GM12878 (cell line): ENCODE results near the gene ROBO1. TPM values are rescaled to one million over a fixed set of nuclear protein-coding genes. Genes with fewer than 3 reads are reported as not detected.

Experiments used
- ATAC-seq: fragments of 200-7000 bp; cut with Tn5 transposase; 3 replicates; pipeline ENCODE4 v1.9.1; 2020; ENCODE audit warnings: mild to moderate bottlenecking, moderate library complexity
- BruUV-seq: library from RNA; stranded (reverse); fragments of 400-500 nt; replicated peaks from 2 replicates; lab custom pipeline; 2021; lab: Mats Ljungman, UMichigan
- CTCF ChIA-PET: fragments of 300-600 bp; sonication (Branson Sonifier 250); formaldehyde crosslinking; extraction: SDS; loops from one replicate; lab custom pipeline; 2021; ENCODE audit warnings: inconsistent platforms; lab: Yijun Ruan, JAX
- POLR2A ChIA-PET: fragments of 350-600 bp; formaldehyde crosslinking; extraction: SDS; loops from one replicate; lab custom pipeline; 2021; ENCODE audit warnings: inconsistent platforms; lab: Charles Lee
- RAD21 ChIA-PET: fragments of 300-600 bp; sonication (Branson Sonifier 250); formaldehyde crosslinking; loops from one replicate; lab custom pipeline; 2023; ENCODE audit warnings: antibody characterized with exemption; ENCODE audit not compliant: unreplicated experiment; lab: Charles Lee
- SMC1A ChIA-PET: fragments of 300-600 bp; sonication (Branson Sonifier 250); formaldehyde crosslinking; loops from one replicate; lab custom pipeline; 2023; ENCODE audit not compliant: unreplicated experiment, uncharacterized antibody; lab: Charles Lee
- DNase-seq: peaks from one replicate; pipeline ENCODE4 v3.0.0-alpha.2; 2011; ENCODE audit warnings: low read depth, low spot score
- FAIRE-seq: peaks from 3 replicates; lab custom pipeline; 2011; peaks lifted over from hg19 to GRCh38; lab: Jason Lieb, UNC
- H2AFZ ChIP-seq: 2 replicates; pipeline ENCODE4 v1.6.0; 2011; ENCODE audit warnings: low read depth, low read length, control low read depth; ENCODE audit not compliant: control insufficient read depth
- H3K27ac ChIP-seq: 2 replicates; pipeline ENCODE4 v1.5.1; 2011; ENCODE audit warnings: control low read depth; ENCODE audit not compliant: control insufficient read depth, insufficient read depth
- H3K27me3 ChIP-seq, 2 experiments: replicated peaks in 1 of 2; 2 replicates each; pipeline versions ENCODE4 v1.6.0 to v1.6.1; 2011; ENCODE audit warnings: low read length in 1 of 2; ENCODE audit not compliant: control insufficient read depth in 2 of 2, insufficient read depth in 2 of 2
- H3K36me3 ChIP-seq, 2 experiments: 2 replicates each; pipeline ENCODE4 v1.5.1; 2011; ENCODE audit warnings: low read length in 1 of 2; ENCODE audit not compliant: control insufficient read depth in 2 of 2, insufficient read depth in 2 of 2
- H3K4me1 ChIP-seq: 2 replicates; pipeline ENCODE4 v1.6.1; 2011; ENCODE audit warnings: mild to moderate bottlenecking, low read length, moderate library complexity, mixed read lengths; ENCODE audit not compliant: control insufficient read depth, insufficient read depth
- H3K4me2 ChIP-seq: 2 replicates; pipeline ENCODE4 v1.6.0; 2011; ENCODE audit warnings: control low read depth; ENCODE audit not compliant: control insufficient read depth, insufficient read depth
- H3K4me3 ChIP-seq: fragments of 200-600 bp; sonication (generic); 2 replicates; pipeline ENCODE4 v1.5.1; 2016
- H3K79me2 ChIP-seq: 2 replicates; pipeline ENCODE4 v1.6.0; 2011; ENCODE audit warnings: low read length; ENCODE audit not compliant: control insufficient read depth, insufficient read depth
- H3K9ac ChIP-seq: 2 replicates; pipeline ENCODE4 v1.8.0; 2011; ENCODE audit warnings: low read length, control low read depth, mixed read lengths; ENCODE audit not compliant: control insufficient read depth, insufficient read depth
- H3K9me3 ChIP-seq: replicated peaks from 3 replicates; pipeline ENCODE4 v1.5.1; 2011; ENCODE audit warnings: mild to moderate bottlenecking, low read length; ENCODE audit not compliant: control insufficient read depth, insufficient read depth
- H4K20me1 ChIP-seq: 2 replicates; pipeline ENCODE4 v1.6.0; 2011; ENCODE audit not compliant: control insufficient read depth, insufficient read depth
- FOS ChIP-seq: IDR thresholded peaks from 3 replicates; pipeline ENCODE4 v1.6.1; 2011; ENCODE audit warnings: borderline replicate concordance; ENCODE audit not compliant: insufficient read length; ENCODE audit errors: extremely low read depth
- GATAD2B ChIP-seq: fragments of 450-650 bp; conservative IDR thresholded peaks from 2 replicates; pipeline ENCODE4 v1.6.1; 2017; ENCODE audit warnings: low read depth, mild to moderate bottlenecking, moderate library complexity
- KDM1A ChIP-seq: fragments of 200-600 bp; sonication (generic); IDR thresholded peaks from 2 replicates; pipeline ENCODE4 v1.6.1; 2016; ENCODE audit warnings: borderline replicate concordance
- RB1 ChIP-seq: fragments of 450-650 bp; formaldehyde crosslinking; IDR thresholded peaks from 2 replicates; pipeline ENCODE4 v1.6.1; 2017; ENCODE audit warnings: mild to moderate bottlenecking, borderline replicate concordance
- RELA ChIP-seq: fragments of 450-650 bp; IDR thresholded peaks from 2 replicates; pipeline ENCODE4 v1.8.0; 2014; ENCODE audit warnings: borderline replicate concordance; ENCODE audit not compliant: partially characterized antibody
- SMAD1 ChIP-seq: fragments of 450-650 bp; IDR thresholded peaks from 2 replicates; pipeline ENCODE4 v1.6.1; 2018; ENCODE audit warnings: mild to moderate bottlenecking, low read depth; ENCODE audit not compliant: partially characterized antibody
- TARDBP ChIP-seq: IDR thresholded peaks from 2 replicates; pipeline ENCODE4 v1.6.1; 2016; ENCODE audit warnings: borderline replicate concordance
- TCF3 ChIP-seq: IDR thresholded peaks from 2 replicates; pipeline ENCODE4 v1.6.1; 2012; ENCODE audit warnings: low read depth, mild to moderate bottlenecking, low read length, borderline replicate concordance; ENCODE audit not compliant: insufficient read depth
- ZBTB11 ChIP-seq: fragments of 450-650 bp; formaldehyde crosslinking; IDR thresholded peaks from 2 replicates; pipeline ENCODE4 v1.5.0; 2022; ENCODE audit warnings: mild to moderate bottlenecking, missing genetic modification characterization
- ZNF217 ChIP-seq: fragments of 450-650 bp; IDR thresholded peaks from 2 replicates; pipeline ENCODE4 v1.6.1; 2017; ENCODE audit warnings: antibody characterized with exemption, mild to moderate bottlenecking
- ZNF384 ChIP-seq: IDR thresholded peaks from 2 replicates; pipeline ENCODE4 v1.6.1; 2012; ENCODE audit warnings: low read depth, mild to moderate bottlenecking, low read length, improper control_type of control experiment, borderline replicate concordance
- WGBS: methylation state at CpG from one replicate; pipeline ENCODE4 v1.1.6; 2016; ENCODE audit warnings: low lambda C conversion rate; ENCODE audit not compliant: insufficient replicate concordance, insufficient coverage; ENCODE audit errors: missing lambda C conversion rate; 5-methylcytosine and 5-hydroxymethylcytosine counted together
- in situ Hi-C: fragments of 300-500 bp; cut with MboI; formaldehyde crosslinking; loops from 9 replicates; pipeline ENCODE4 v1.14.3; 2018; ENCODE audit warnings: mixed read lengths
- intact Hi-C: fragments of 100-400 bp; cut with micrococcal nuclease; formaldehyde crosslinking; loops from one replicate; pipeline ENCODE4 v1.14.2; 2022; ENCODE audit not compliant: unreplicated experiment
- polyA plus RNA-seq, 11 experiments: library from polyadenylated mRNA; depleted of rRNA in 4 of 11; unstranded in 6 of 11; stranded (reverse) in 5 of 11; fragments of >200 nt; fragmentation: Nextera tagmentation in 4 of 11; fragmentation: Illumina TruSeq in 1 of 11; extraction: Ambion mirVana in 4 of 11; extraction: Trizol in 1 of 11; gene quantifications; 1 replicate in 1 of 11; 2 replicates in 10 of 11; pipeline versions ENCODE4 v1.2.1 to v1.2.3, GENCODE V29; 2011 to 2016; ENCODE audit warnings: inconsistent platforms in 2 of 11, missing spikeins in 2 of 11, low read depth in 1 of 11
- total RNA-seq, 4 experiments: library from RNA; depleted of rRNA in 3 of 4; stranded (reverse); fragments of >200 nt in 3 of 4; fragmentation: Illumina TruSeq in 1 of 4; extraction: Trizol in 1 of 4; gene quantifications; 2 replicates each; pipeline versions ENCODE4 v1.2.1 to v1.2.3, GENCODE V29; 2013 to 2021
- TF ChIP-seq, protein P1 (sequence below): IDR thresholded peaks from 2 replicates; pipeline ENCODE4 v1.6.1; 2011; ENCODE audit warnings: low read depth, low read length, improper control_type of control experiment, borderline replicate concordance
- TF ChIP-seq, protein P2 (sequence below): IDR thresholded peaks from 2 replicates; pipeline ENCODE4 v1.6.1; 2012; ENCODE audit warnings: improper control_type of control experiment, low read depth, low read length; ENCODE audit not compliant: insufficient replicate concordance
- TF ChIP-seq, protein P3 (sequence below): fragments of 450-650 bp; IDR thresholded peaks from 2 replicates; pipeline ENCODE4 v1.6.1; 2017; ENCODE audit warnings: borderline replicate concordance

Gene ROBO1
- total and polyA plus RNA-seq, 10 of the 15 experiments (the other 5 are each of a cell fraction or from before 2014, with no cell fraction given) = 0.29 to 46.5 (median 1.2) TPM

DNA sequence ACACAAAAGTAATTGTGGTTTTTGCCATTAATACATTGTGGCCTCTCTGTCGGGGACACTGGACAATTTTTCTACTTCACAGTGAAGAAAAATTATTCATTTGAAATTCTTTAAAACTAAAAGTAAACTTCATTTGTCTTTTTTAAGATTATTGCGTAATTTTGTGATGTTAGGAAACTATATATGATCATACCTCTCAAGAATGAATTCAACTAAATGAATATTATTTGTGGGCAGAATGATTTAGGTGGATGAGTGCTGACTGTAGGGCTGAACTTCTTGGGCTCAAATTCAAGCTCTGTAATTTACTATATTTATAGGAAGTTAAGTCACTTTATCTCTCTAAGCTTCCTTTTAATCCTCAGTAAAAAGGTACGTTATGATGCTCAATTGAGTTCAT is 441.2 kb downstream of the ROBO1 start:
- Histone ChIP-seq H3K27ac (no peak overlapping the region), H2AFZ (no peak overlapping the region), H3K9me3 (no peaks in the 10 kb centered on the region), H3K27me3 (no peaks in the 10 kb centered on the region), H3K4me2 (no peak overlapping the region), H4K20me1 (no peaks in the 10 kb centered on the region), H3K79me2 (no peaks in the 10 kb centered on the region), H3K9ac (no peak overlapping the region), H3K36me3 (no peaks in the 10 kb centered on the region), H3K4me1 (no peaks in the 10 kb centered on the region), H3K4me3 (no peak overlapping the region)
- CTCF ChIA-PET = no interaction called here
- RAD21 ChIA-PET = no interaction called here
- in situ Hi-C loops = no loop called here
- BruUV-seq = no TSS peak
- 37% methylated on average over 3 of the region's 3 CpGs for WGBS
- intact Hi-C loops = no loop called here
- POLR2A ChIA-PET = no interaction called here
- SMC1A ChIA-PET = interaction anchor here (1.0 kb wide), 1 partner anchor 16 kb away, joined by 3 read pairs; no protein-coding TSS in a partner anchor
- no peak for DNase-seq
- FAIRE-seq = no peak
- ATAC-seq = no peak
- TF ChIP-seq GATAD2B (no peak), ZBTB11 (CRISPR knock-in tag) (no peak), ZNF217 (no peak), FOS (no peak), RELA (no peak), SMAD1 (no peak), ZNF384 (no peak), KDM1A (no peak), TCF3 (no peak), RB1 (no peak), TARDBP (no peak)
- TF ChIP-seq, protein P1, sequence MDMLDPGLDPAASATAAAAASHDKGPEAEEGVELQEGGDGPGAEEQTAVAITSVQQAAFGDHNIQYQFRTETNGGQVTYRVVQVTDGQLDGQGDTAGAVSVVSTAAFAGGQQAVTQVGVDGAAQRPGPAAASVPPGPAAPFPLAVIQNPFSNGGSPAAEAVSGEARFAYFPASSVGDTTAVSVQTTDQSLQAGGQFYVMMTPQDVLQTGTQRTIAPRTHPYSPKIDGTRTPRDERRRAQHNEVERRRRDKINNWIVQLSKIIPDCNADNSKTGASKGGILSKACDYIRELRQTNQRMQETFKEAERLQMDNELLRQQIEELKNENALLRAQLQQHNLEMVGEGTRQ = no peak
- TF ChIP-seq, protein P2, sequence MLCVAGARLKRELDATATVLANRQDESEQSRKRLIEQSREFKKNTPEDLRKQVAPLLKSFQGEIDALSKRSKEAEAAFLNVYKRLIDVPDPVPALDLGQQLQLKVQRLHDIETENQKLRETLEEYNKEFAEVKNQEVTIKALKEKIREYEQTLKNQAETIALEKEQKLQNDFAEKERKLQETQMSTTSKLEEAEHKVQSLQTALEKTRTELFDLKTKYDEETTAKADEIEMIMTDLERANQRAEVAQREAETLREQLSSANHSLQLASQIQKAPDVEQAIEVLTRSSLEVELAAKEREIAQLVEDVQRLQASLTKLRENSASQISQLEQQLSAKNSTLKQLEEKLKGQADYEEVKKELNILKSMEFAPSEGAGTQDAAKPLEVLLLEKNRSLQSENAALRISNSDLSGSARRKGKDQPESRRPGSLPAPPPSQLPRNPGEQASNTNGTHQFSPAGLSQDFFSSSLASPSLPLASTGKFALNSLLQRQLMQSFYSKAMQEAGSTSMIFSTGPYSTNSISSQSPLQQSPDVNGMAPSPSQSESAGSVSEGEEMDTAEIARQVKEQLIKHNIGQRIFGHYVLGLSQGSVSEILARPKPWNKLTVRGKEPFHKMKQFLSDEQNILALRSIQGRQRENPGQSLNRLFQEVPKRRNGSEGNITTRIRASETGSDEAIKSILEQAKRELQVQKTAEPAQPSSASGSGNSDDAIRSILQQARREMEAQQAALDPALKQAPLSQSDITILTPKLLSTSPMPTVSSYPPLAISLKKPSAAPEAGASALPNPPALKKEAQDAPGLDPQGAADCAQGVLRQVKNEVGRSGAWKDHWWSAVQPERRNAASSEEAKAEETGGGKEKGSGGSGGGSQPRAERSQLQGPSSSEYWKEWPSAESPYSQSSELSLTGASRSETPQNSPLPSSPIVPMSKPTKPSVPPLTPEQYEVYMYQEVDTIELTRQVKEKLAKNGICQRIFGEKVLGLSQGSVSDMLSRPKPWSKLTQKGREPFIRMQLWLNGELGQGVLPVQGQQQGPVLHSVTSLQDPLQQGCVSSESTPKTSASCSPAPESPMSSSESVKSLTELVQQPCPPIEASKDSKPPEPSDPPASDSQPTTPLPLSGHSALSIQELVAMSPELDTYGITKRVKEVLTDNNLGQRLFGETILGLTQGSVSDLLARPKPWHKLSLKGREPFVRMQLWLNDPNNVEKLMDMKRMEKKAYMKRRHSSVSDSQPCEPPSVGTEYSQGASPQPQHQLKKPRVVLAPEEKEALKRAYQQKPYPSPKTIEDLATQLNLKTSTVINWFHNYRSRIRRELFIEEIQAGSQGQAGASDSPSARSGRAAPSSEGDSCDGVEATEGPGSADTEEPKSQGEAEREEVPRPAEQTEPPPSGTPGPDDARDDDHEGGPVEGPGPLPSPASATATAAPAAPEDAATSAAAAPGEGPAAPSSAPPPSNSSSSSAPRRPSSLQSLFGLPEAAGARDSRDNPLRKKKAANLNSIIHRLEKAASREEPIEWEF = no peak
- TF ChIP-seq, protein P3, sequence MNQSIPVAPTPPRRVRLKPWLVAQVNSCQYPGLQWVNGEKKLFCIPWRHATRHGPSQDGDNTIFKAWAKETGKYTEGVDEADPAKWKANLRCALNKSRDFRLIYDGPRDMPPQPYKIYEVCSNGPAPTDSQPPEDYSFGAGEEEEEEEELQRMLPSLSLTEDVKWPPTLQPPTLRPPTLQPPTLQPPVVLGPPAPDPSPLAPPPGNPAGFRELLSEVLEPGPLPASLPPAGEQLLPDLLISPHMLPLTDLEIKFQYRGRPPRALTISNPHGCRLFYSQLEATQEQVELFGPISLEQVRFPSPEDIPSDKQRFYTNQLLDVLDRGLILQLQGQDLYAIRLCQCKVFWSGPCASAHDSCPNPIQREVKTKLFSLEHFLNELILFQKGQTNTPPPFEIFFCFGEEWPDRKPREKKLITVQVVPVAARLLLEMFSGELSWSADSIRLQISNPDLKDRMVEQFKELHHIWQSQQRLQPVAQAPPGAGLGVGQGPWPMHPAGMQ = no peak
